Measurements from ENCODE around the gene PTGES3.

Gene PTGES3

GRCh38 chr12:56677680-56678079 lies 10.4 kb downstream of the PTGES3 start:
- no peak for DNase-seq (ENCODE audit: low read depth in 2 of 2)
- H3K4me3 ChIP-seq (replicated peaks in 1 of 2; ENCODE audit: low read depth in 2 of 2, low read length in 2 of 2) = no peak overlapping the region
- TF ChIP-seq CTCF (IDR thresholded peaks at IDR 0.05; ENCODE audit: low read depth, low read length) = no peak

GRCh38 chr12:56676851-56677580 lies 11.1 kb downstream of the PTGES3 start:
- no peak for TF ChIP-seq CTCF (IDR thresholded peaks at IDR 0.05; ENCODE audit: low read depth, low read length)
- DNase-seq (ENCODE audit: low read depth in 2 of 2) = no peak

GRCh38 chr12:56671608-56672007 lies 16.5 kb downstream of the PTGES3 start:
- no peak for TF ChIP-seq CTCF (IDR thresholded peaks at IDR 0.05; ENCODE audit: low read depth, low read length)
- no peak overlapping the region for H3K4me3 ChIP-seq (replicated peaks in 1 of 2; ENCODE audit: low read depth in 2 of 2, low read length in 2 of 2)
- no peak for DNase-seq (ENCODE audit: low read depth in 2 of 2)

More at GRCh38 chr12:56676851-56677580, 11.1 kb downstream of the PTGES3 start:
- no peak overlapping the region for H3K4me3 ChIP-seq (replicated peaks in 1 of 2; ENCODE audit: low read depth in 2 of 2, low read length in 2 of 2)

- no peak for TF ChIP-seq CTCF (IDR thresholded peaks at IDR 0.05; ENCODE audit: low read depth, low read length)
- DNase-seq (ENCODE audit: low read depth in 2 of 2) = no peak
- no peak overlapping the region for H3K4me3 ChIP-seq (replicated peaks in 1 of 2; ENCODE audit: low read depth in 2 of 2, low read length in 2 of 2)
These were observed 17.2 kb downstream of the PTGES3 start for GRCh38 chr12:56670836-56671235.

GRCh38 chr12:56668197-56668457 lies 20.0 kb downstream of the PTGES3 start:
- no peak for TF ChIP-seq CTCF (IDR thresholded peaks at IDR 0.05; ENCODE audit: low read depth, low read length)
- DNase-seq (ENCODE audit: low read depth in 2 of 2) = no peak
- no peak overlapping the region for H3K4me3 ChIP-seq (replicated peaks in 1 of 2; ENCODE audit: low read depth in 2 of 2, low read length in 2 of 2)

- TF ChIP-seq CTCF (IDR thresholded peaks at IDR 0.05; ENCODE audit: low read depth, low read length) = no peak
- no peak overlapping the region for H3K4me3 ChIP-seq (replicated peaks in 1 of 2; ENCODE audit: low read depth in 2 of 2, low read length in 2 of 2)
- DNase-seq (ENCODE audit: low read depth in 2 of 2) = no peak
These were observed 26.0 kb downstream of the PTGES3 start for GRCh38 chr12:56661979-56662638.

Measured in cardiac fibroblast (primary cell).